Hepatocyte (in vitro differentiated cells): Measurements from ENCODE around the gene CAVIN1.

Experiments used
- EZH2 ChIP-seq: fragments of 200-600 bp; sonication (generic); IDR thresholded peaks from 2 replicates; pipeline ENCODE4 v1.6.1; 2016; ENCODE audit warnings: antibody characterized with exemption, mild to moderate bottlenecking, borderline replicate concordance
- TF ChIP-seq, protein P1 (sequence below): fragments of 200-600 bp; sonication (generic); IDR thresholded peaks from 2 replicates; pipeline ENCODE4 v1.5.1; 2016; ENCODE audit warnings: antibody characterized with exemption, mild to moderate bottlenecking; ENCODE audit not compliant: poor library complexity

GRCh38 chr17:42404326-42405055, 18.6 kb downstream of the CAVIN1 start:
- no peak for TF ChIP-seq EZH2
- TF ChIP-seq, protein P1, sequence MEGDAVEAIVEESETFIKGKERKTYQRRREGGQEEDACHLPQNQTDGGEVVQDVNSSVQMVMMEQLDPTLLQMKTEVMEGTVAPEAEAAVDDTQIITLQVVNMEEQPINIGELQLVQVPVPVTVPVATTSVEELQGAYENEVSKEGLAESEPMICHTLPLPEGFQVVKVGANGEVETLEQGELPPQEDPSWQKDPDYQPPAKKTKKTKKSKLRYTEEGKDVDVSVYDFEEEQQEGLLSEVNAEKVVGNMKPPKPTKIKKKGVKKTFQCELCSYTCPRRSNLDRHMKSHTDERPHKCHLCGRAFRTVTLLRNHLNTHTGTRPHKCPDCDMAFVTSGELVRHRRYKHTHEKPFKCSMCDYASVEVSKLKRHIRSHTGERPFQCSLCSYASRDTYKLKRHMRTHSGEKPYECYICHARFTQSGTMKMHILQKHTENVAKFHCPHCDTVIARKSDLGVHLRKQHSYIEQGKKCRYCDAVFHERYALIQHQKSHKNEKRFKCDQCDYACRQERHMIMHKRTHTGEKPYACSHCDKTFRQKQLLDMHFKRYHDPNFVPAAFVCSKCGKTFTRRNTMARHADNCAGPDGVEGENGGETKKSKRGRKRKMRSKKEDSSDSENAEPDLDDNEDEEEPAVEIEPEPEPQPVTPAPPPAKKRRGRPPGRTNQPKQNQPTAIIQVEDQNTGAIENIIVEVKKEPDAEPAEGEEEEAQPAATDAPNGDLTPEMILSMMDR = no peak
